ENCODE data around the gene NHS. TPM values are rescaled to one million over a fixed set of nuclear protein-coding genes. Genes with fewer than 3 reads are reported as not detected.

NHS gene
- total RNA-seq, 4 donors from 2014 or later = 13.2 to 39.0 (median 31.5) TPM

- H3K27me3 ChIP-seq = no peaks in the 10 kb centered on the region
- H3K9me3 ChIP-seq = no peaks in the 10 kb centered on the region
- H3K4me1 ChIP-seq = peaks cover 0 to 9% (median 0%) of the 10 kb centered on the region in 4 donors
- TF ChIP-seq CTCF (IDR thresholded peaks at IDR 0.05) = no peak
- TF ChIP-seq POLR2A (IDR thresholded peaks at IDR 0.05) = no peak
- no peak for TF ChIP-seq EP300 (IDR thresholded peaks at IDR 0.05)
- no peak for DNase-seq (ENCODE audit: low spot score in 2 of 2)
- H3K27ac ChIP-seq = no peak overlapping the region
- no peaks in the 10 kb centered on the region for H3K36me3 ChIP-seq
- no peak overlapping the region for H3K4me3 ChIP-seq
- WGBS, 2 donors = 92 to 100% methylated on average over 1 of the region's 1 CpG
Measured at GRCh38 chrX:17462881-17463280, 87.9 kb downstream of the NHS start.

GRCh38 chrX:17464194-17464593 is 89.2 kb downstream of the NHS start:
- Histone ChIP-seq H3K27me3 (no peaks in the 10 kb centered on the region), H3K27ac (no peak overlapping the region), H3K4me1 (peaks cover 0 to 5% (median 0%) of the 10 kb centered on the region in 4 donors), H3K4me3 (no peak overlapping the region), H3K9me3 (no peaks in the 10 kb centered on the region), H3K36me3 (no peaks in the 10 kb centered on the region)
- DNase-seq (ENCODE audit: low spot score in 2 of 2) = no peak
- TF ChIP-seq EP300 (IDR thresholded peaks at IDR 0.05) (no peak), POLR2A (IDR thresholded peaks at IDR 0.05) (no peak), CTCF (IDR thresholded peaks at IDR 0.05) (no peak)

GRCh38 chrX:17465201-17465600 is 90.2 kb downstream of the NHS start:
- WGBS, 2 donors = 59 to 75% methylated on average over 2 of the region's 2 CpGs
- no peak for TF ChIP-seq POLR2A (IDR thresholded peaks at IDR 0.05)
- TF ChIP-seq EP300 (IDR thresholded peaks at IDR 0.05) = no peak
- no peak for TF ChIP-seq CTCF (IDR thresholded peaks at IDR 0.05)
- DNase-seq (ENCODE audit: low spot score in 2 of 2) = no peak
- no peak overlapping the region for H3K4me3 ChIP-seq
- no peaks in the 10 kb centered on the region for H3K27me3 ChIP-seq
- no peak overlapping the region for H3K27ac ChIP-seq
- no peaks in the 10 kb centered on the region for H3K9me3 ChIP-seq
- H3K36me3 ChIP-seq = no peaks in the 10 kb centered on the region
- peaks cover 0 to 6% (median 0%) of the 10 kb centered on the region in 4 donors for H3K4me1 ChIP-seq

- H3K4me1 ChIP-seq = peaks cover 0 to 6% (median 0%) of the 10 kb centered on the region in 4 donors
- H3K27ac ChIP-seq = no peak overlapping the region
- TF ChIP-seq EP300 (IDR thresholded peaks at IDR 0.05) (no peak), CTCF (IDR thresholded peaks at IDR 0.05) (no peak), POLR2A (IDR thresholded peaks at IDR 0.05) (no peak)
- H3K27me3 ChIP-seq = no peaks in the 10 kb centered on the region
- no peak overlapping the region for H3K4me3 ChIP-seq
- no peaks in the 10 kb centered on the region for H3K9me3 ChIP-seq
- no peak for DNase-seq (ENCODE audit: low spot score in 2 of 2)
- no peaks in the 10 kb centered on the region for H3K36me3 ChIP-seq
- 83 to 88% methylated on average over 4 of the region's 4 CpGs for WGBS, 2 donors
Measured at GRCh38 chrX:17465802-17466201, 90.8 kb downstream of the NHS start.

- 82 to 87% methylated on average over 6 of the region's 6 CpGs for WGBS, 2 donors
- Histone ChIP-seq H3K4me3 (no peak overlapping the region), H3K9me3 (no peaks in the 10 kb centered on the region), H3K27ac (no peak overlapping the region), H3K27me3 (no peaks in the 10 kb centered on the region), H3K4me1 (peaks cover 0 to 13% (median 0%) of the 10 kb centered on the region in 4 donors), H3K36me3 (no peaks in the 10 kb centered on the region)
- TF ChIP-seq CTCF (IDR thresholded peaks at IDR 0.05) (no peak), POLR2A (IDR thresholded peaks at IDR 0.05) (no peak)
- DNase-seq (ENCODE audit: low spot score in 2 of 2) = no peak
Measured at GRCh38 chrX:17470136-17470535, 95.1 kb downstream of the NHS start.
